PC-3 (cell line): ENCODE data around the gene NLGN3. TPM values are rescaled to one million over a fixed set of nuclear protein-coding genes. Genes with fewer than 3 reads are reported as not detected.

Experiments
- ATAC-seq: fragments of 200-7000 bp; cut with Tn5 transposase; 2 replicates; pipeline ENCODE4 v1.9.1; 2020; ENCODE audit warnings: mild to moderate bottlenecking, moderate library complexity
- BruUV-seq: library from RNA; stranded (reverse); fragments of 400-500 nt; replicated peaks from 2 replicates; lab custom pipeline; 2021; lab: Mats Ljungman, UMichigan
- CTCF ChIA-PET: fragments of 300-600 bp; sonication (Branson Sonifier 250); formaldehyde crosslinking; loops from one replicate; lab custom pipeline; 2022; ENCODE audit warnings: antibody characterized with exemption; lab: Charles Lee
- POLR2A ChIA-PET: fragments of 300-600 bp; sonication (Branson Sonifier 250); formaldehyde crosslinking; loops from one replicate; lab custom pipeline; 2022; ENCODE audit warnings: antibody characterized with exemption; ENCODE audit not compliant: unreplicated experiment; lab: Charles Lee
- DNase-seq: peaks from one replicate; pipeline ENCODE4 v3.0.0-alpha.2; 2015
- H2AFZ ChIP-seq: fragments of 300-600 bp; sonication (generic); 2 replicates; pipeline ENCODE4 v1.6.0; 2016; ENCODE audit warnings: antibody characterized with exemption, low read length
- H3F3A ChIP-seq: fragments of 300-600 bp; sonication (generic); one replicate; pipeline ENCODE4 v1.6.0; 2017; ENCODE audit warnings: antibody characterized with exemption, low read length, control low read depth, mild to moderate bottlenecking; ENCODE audit not compliant: unreplicated experiment
- H3K27ac ChIP-seq: fragments of 300-600 bp; sonication (generic); 2 replicates; pipeline ENCODE4 v1.5.1; 2016; ENCODE audit warnings: mild to moderate bottlenecking, low read length
- H3K27me3 ChIP-seq: fragments of 300-600 bp; sonication (generic); 2 replicates; pipeline ENCODE4 v1.6.1; 2016; ENCODE audit warnings: low read length, mixed read lengths
- H3K36me3 ChIP-seq: fragments of 300-600 bp; sonication (generic); 2 replicates; pipeline ENCODE4 v1.6.1; 2016; ENCODE audit warnings: low read depth, mixed run types, low read length, mixed read lengths
- H3K4me1 ChIP-seq: fragments of 300-600 bp; sonication (generic); 2 replicates; pipeline ENCODE4 v1.5.1; 2016; ENCODE audit warnings: low read length; ENCODE audit not compliant: insufficient read depth
- H3K4me2 ChIP-seq: fragments of 300-600 bp; sonication (generic); 2 replicates; pipeline ENCODE4 v1.6.0; 2016; ENCODE audit warnings: low read length
- H3K4me3 ChIP-seq: fragments of 300-600 bp; sonication (generic); 2 replicates; pipeline ENCODE4 v1.5.1; 2016; ENCODE audit warnings: mild to moderate bottlenecking, low read length, mixed read lengths
- H3K79me2 ChIP-seq: fragments of 300-600 bp; sonication (generic); 2 replicates; pipeline ENCODE4 v1.6.1; 2017; ENCODE audit warnings: low read length, mixed read lengths
- H3K9ac ChIP-seq: fragments of 300-600 bp; sonication (generic); 2 replicates; pipeline ENCODE4 v1.6.0; 2016; ENCODE audit warnings: mild to moderate bottlenecking, low read length
- H3K9me2 ChIP-seq: fragments of 300-600 bp; sonication (generic); replicated peaks from 2 replicates; pipeline ENCODE4 v1.6.1; 2016; ENCODE audit warnings: mixed run types, low read length, mixed read lengths
- H3K9me3 ChIP-seq: fragments of 300-600 bp; sonication (generic); 2 replicates; pipeline ENCODE4 v1.6.1; 2016; ENCODE audit warnings: low read length, mixed read lengths
- H4K20me1 ChIP-seq: fragments of 300-600 bp; sonication (generic); 2 replicates; pipeline ENCODE4 v1.6.1; 2016; ENCODE audit warnings: low read length, mixed read lengths
- EZH2 ChIP-seq: fragments of 300-600 bp; sonication (generic); IDR thresholded peaks from one replicate; pipeline ENCODE4 v1.6.1; 2017; ENCODE audit warnings: antibody characterized with exemption, mild to moderate bottlenecking, low read length; ENCODE audit not compliant: unreplicated experiment
- EZH2phosphoT487 ChIP-seq: fragments of 300-600 bp; sonication (generic); IDR thresholded peaks from 2 replicates; pipeline ENCODE4 v1.6.1; 2018; ENCODE audit warnings: mild to moderate bottlenecking, antibody characterized with exemption, low read length, borderline replicate concordance
- intact Hi-C: fragments of 100-400 bp; cut with micrococcal nuclease; formaldehyde crosslinking; loops from 2 replicates; pipeline ENCODE4 v1.9.0; 2023
- total RNA-seq: library from RNA; depleted of rRNA; stranded (reverse); fragments of >200 nt; gene quantifications from 2 replicates; pipeline ENCODE4 v1.2.3, GENCODE V29; 2014
- TF ChIP-seq, protein P1 (sequence below): fragments of 300-600 bp; sonication (generic); conservative IDR thresholded peaks from 2 replicates; pipeline ENCODE4 v1.5.1; 2017; ENCODE audit warnings: antibody characterized with exemption, low read depth, mild to moderate bottlenecking, low read length

NLGN3 gene
- total RNA-seq, 1 experiment from 2014 or later, result 0.29 TPM

DNA sequence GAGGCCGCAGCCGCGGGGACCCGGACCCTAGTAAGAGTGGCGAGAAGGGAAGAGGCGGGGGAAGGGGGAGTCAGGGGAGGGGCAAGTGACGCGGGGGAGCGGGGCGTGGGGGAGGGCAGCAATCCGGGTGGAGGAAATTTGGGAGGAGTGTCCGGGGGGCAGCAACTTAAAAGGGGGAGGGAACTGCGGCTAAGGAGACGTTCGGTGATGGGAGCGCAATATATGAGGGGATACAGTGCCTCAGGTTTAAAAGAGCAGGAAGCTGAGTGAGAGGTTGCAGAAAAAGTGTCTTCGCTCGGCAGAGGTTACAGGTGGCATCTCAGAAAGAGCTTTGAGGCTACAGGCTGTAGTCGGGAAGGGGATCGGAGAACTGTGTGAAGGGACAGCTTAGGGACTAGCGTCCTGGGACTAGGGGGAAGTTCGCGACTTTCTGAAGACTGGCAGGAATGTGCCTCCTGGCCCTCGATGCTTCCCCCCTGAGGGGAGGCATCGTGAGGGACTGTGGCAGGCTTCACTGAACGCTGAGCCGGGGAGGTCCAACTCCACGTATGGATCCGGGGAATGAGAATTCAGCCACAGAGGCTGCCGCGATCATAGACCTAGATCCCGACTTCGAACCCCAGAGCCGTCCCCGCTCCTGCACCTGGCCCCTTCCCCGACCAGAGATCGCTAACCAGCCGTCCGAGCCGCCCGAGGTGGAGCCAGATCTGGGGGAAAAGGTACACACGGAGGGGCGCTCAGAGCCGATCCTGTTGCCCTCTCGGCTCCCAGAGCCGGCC, 48.5 kb upstream of the NLGN3 start:
- intact Hi-C loops, result no loop called here
- Histone ChIP-seq H3K4me3 (peak overlapping the region; percentile 83), H3K27me3 (no peaks in the 10 kb centered on the region), H3K36me3 (no peaks in the 10 kb centered on the region), H3K9me2 (no peaks in the 10 kb centered on the region), H3K79me2 (no peaks in the 10 kb centered on the region), H3K4me1 (peaks cover 5% of the 10 kb centered on the region), H3K4me2 (peak overlapping the region; percentile 100), H3K9me3 (no peaks in the 10 kb centered on the region), H3F3A (no peaks in the 10 kb centered on the region), H4K20me1 (no peaks in the 10 kb centered on the region), H3K27ac (no peak overlapping the region), H3K9ac (peak overlapping the region; percentile 37), H2AFZ (peak overlapping the region; percentile 100)
- TSS peak; percentile 83 for BruUV-seq
- ChIA-PET CTCF (no interaction called here), POLR2A (no interaction called here)
- TF ChIP-seq, protein P1, sequence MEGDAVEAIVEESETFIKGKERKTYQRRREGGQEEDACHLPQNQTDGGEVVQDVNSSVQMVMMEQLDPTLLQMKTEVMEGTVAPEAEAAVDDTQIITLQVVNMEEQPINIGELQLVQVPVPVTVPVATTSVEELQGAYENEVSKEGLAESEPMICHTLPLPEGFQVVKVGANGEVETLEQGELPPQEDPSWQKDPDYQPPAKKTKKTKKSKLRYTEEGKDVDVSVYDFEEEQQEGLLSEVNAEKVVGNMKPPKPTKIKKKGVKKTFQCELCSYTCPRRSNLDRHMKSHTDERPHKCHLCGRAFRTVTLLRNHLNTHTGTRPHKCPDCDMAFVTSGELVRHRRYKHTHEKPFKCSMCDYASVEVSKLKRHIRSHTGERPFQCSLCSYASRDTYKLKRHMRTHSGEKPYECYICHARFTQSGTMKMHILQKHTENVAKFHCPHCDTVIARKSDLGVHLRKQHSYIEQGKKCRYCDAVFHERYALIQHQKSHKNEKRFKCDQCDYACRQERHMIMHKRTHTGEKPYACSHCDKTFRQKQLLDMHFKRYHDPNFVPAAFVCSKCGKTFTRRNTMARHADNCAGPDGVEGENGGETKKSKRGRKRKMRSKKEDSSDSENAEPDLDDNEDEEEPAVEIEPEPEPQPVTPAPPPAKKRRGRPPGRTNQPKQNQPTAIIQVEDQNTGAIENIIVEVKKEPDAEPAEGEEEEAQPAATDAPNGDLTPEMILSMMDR, result no peak
- TF ChIP-seq EZH2phosphoT487 (no peak), EZH2 (no peak)
- ATAC-seq, result peak; percentile 49
- DNase-seq, result peak; percentile 26

DNA sequence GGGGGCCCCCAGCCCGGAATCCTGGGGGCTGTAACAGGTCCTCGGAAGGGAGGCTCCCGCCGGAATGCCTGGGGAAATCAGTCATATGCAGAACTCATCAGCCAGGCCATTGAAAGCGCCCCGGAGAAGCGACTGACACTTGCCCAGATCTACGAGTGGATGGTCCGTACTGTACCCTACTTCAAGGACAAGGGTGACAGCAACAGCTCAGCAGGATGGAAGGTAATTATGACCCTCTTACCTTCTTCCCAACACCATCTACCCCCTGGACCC, 47.9 kb upstream of the NLGN3 start:
- ATAC-seq (peak; percentile 19), DNase-seq (no peak)
- H3K4me1 ChIP-seq, result peaks cover 5% of the 10 kb centered on the region
- H3K4me2 ChIP-seq, result peak overlapping the region; percentile 100
- H4K20me1 ChIP-seq, result no peaks in the 10 kb centered on the region
- ChIA-PET POLR2A (interaction anchor here (0.5 kb wide), 1 partner anchor 11 kb away, joined by 3 read pairs; no protein-coding TSS in a partner anchor), CTCF (no interaction called here)
- H3K27me3 ChIP-seq, result no peaks in the 10 kb centered on the region
- no peaks in the 10 kb centered on the region for H3K36me3 ChIP-seq
- H2AFZ ChIP-seq, result peak overlapping the region; percentile 100
- H3K9ac ChIP-seq, result 0 out of 2 replicates have a peak overlapping the region, but pooled peaks have one; percentile 37
- H3K9me2 ChIP-seq, result no peaks in the 10 kb centered on the region
- TF ChIP-seq EZH2phosphoT487 (no peak), EZH2 (no peak)
- TF ChIP-seq, protein P1, result no peak
- H3K79me2 ChIP-seq, result no peaks in the 10 kb centered on the region
- BruUV-seq, result no TSS peak
- peak overlapping the region; percentile 83 for H3K4me3 ChIP-seq
- H3K27ac ChIP-seq, result no peak overlapping the region
- intact Hi-C loops, result no loop called here
- H3F3A ChIP-seq, result no peaks in the 10 kb centered on the region
- no peaks in the 10 kb centered on the region for H3K9me3 ChIP-seq

DNA sequence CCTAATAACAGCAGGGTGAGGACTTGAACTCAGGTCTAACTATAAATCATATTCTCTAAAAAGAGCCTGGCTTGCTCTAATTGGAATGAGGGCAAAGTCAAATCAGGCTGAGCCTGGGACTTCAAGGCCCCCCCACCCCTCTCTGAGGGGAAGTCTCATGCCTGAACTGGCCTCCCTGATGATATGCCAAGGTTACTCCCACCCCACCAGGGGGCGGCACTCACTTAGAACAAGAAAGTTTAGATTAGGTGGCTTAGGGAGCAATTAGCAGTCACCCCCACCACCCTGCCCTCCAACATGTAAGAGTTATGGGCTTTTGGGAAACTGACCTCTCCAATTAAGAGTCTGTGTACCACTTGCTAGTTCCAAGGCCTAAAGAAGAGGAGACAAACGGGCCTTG, 46.3 kb upstream of the NLGN3 start:
- Histone ChIP-seq H3K27ac (no peak overlapping the region), H3K4me1 (peaks cover 5% of the 10 kb centered on the region), H3K9me2 (no peaks in the 10 kb centered on the region), H4K20me1 (no peaks in the 10 kb centered on the region), H3F3A (no peaks in the 10 kb centered on the region), H3K9me3 (no peaks in the 10 kb centered on the region), H3K4me2 (no peak overlapping the region), H3K9ac (no peak overlapping the region), H3K79me2 (no peaks in the 10 kb centered on the region), H3K4me3 (no peak overlapping the region), H2AFZ (no peak overlapping the region), H3K36me3 (no peaks in the 10 kb centered on the region), H3K27me3 (no peaks in the 10 kb centered on the region)
- DNase-seq, result peak; percentile 42
- ChIA-PET POLR2A (no interaction called here), CTCF (no interaction called here)
- no peak for ATAC-seq
- no peak for TF ChIP-seq EZH2
- TF ChIP-seq, protein P1, result peak; percentile 62
- BruUV-seq, result no TSS peak
- intact Hi-C loops, result loop anchor here (1.0 kb wide), 1 partner anchor 81 kb away; no protein-coding TSS in a partner anchor
